ENCODE data around the gene CAMK1.
"Not testable (repeated sequence)": the region's sequence is repeated elsewhere in the genome, so short reads cannot be mapped to it uniquely, and the experiment has no call there.

CAMK1 gene

GRCh38 chr3:9792405-9793160 is 22.8 kb upstream of the CAMK1 start, which contains the start of the genes ARPC4 and TADA3:
ARPC4 (plus strand) TSS chr3:9793082; CDS start chr3:9793122, 40 bp downstream.
TADA3 (minus strand) TSS chr3:9792473; CDS start chr3:9791466, 1,007 bp downstream.
- peak; percentile 90 for DNase-seq

- DNase-seq: no peak
Measured at GRCh38 chr3:9791790-9792404, 22.1 kb upstream of the CAMK1 start.

DNA sequence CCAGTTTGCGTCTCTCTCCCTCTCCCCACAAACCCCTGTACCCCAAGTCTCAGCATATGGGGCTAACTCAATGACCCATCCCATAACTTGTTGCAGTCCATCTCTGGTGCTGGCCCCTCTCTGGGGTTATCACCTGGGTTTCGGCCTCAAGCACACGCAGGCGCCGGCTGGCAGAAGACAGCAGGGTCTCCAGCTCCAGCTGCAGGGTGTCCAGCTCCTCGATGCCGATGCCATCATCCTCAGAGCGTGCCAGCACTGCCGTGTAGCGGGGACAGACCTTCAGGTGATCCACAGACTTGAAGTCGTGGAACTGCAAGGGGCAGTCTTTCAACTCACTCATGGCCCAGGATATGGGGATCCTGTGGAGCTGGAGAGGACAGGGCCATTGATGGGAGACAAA is 21.4 kb upstream of the CAMK1 start:
- DNase-seq: no peak

- no peak for DNase-seq
Measured at GRCh38 chr3:9787714-9788113, 18.0 kb upstream of the CAMK1 start.

GRCh38 chr3:9786825-9787669 is 17.3 kb upstream of the CAMK1 start:
- no peak for DNase-seq

GRCh38 chr3:9786209-9786739 is 16.5 kb upstream of the CAMK1 start:
- DNase-seq: no peak

GRCh38 chr3:9785602-9786001 is 15.9 kb upstream of the CAMK1 start:
- DNase-seq: no peak

GRCh38 chr3:9784965-9785364 is 15.2 kb upstream of the CAMK1 start:
- no peak for DNase-seq

GRCh38 chr3:9783954-9784353 is 14.2 kb upstream of the CAMK1 start:
- DNase-seq: no peak

GRCh38 chr3:9782770-9783169 is 13.0 kb upstream of the CAMK1 start:
- no peak for DNase-seq

DNA sequence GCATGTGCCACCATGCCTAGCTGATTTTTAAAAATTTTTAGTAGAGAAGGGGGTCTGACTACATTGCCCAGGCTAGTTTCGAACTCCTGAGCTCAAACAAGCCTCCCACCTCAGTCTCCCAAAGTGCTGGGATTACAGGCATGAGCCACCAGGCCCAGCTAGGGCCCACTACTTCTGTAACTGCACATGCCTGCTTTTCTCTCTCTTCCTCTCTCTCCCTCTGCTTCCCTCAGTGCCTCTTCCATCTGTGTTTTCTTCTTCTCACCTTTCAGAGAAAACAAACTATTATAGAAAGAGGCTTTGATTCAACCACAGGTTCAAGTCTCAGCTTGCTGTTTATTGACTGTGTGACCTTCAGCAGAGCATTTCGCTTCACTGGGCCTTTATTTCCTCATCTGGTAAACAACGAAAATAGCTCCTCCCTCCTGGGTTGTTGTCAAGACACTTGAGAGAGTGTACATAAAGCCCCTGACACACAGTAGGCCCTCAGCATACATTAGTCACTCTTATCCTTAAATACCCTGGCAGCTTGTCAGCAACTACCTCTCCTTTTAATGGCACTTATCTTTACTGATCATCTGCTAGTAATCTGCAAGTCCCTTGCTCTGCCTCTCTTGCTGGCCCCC is 12.3 kb upstream of the CAMK1 start:
- DNase-seq: no peak

GRCh38 chr3:9781551-9781950 is 11.8 kb upstream of the CAMK1 start:
- DNase-seq: no peak

DNA sequence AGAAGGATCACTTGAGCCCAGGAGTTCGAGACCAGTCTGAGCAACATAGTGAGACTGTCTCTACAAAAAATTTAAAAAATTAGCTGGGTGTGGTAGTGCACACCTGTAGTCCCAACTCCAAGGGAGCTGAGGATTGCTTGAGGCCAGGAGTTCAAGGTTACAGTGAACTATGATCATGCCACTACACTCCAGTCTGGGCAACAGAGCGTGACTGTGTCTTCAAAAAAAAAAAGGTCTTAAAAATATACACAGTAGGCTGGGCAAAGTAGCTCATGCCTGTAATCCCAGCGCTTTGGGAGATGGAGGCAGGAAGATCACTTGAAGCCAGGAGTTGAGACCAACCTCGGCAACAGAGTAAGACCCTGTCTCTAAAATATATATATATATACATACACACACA is 11.2 kb upstream of the CAMK1 start:
- no peak for DNase-seq

GRCh38 chr3:9780458-9780812 is 10.7 kb upstream of the CAMK1 start:
- DNase-seq: no peak

DNA sequence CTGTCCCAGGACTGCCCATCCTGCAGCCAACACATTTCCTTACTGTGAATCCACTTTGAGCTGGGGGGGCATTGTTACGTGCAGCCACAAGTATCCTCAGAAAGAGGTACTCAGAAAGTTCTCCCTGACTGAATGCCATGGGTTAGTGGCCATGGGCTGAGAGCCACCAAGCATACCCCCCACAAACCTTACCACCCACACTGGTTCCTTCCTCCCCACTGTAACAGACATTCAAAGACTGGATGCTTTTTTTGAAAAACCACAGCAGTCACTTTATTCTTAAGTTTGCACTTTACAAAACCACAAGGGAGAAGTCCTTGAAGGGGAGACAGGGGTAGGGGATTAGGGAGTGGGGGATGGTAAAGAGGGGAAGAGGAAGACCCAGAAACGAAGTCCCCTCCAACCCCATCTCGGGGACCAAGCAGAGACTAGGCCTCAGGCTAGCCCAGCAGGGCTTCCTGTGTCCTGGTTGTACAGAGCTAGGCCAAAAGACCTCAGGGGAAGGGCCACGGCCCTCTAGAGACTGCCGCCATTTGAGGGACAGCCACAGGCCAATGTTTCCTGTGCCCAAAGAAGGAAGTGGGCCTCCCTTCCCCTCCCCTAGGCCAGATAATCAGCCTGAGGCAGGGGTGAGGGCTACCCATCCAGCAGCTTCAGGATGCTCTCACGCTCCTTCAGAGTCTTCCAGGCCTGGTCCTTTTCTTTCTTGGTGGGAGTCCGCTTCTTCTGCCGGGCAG is 10.1 kb upstream of the CAMK1 start:
- DNase-seq: peak; percentile 17

DNA sequence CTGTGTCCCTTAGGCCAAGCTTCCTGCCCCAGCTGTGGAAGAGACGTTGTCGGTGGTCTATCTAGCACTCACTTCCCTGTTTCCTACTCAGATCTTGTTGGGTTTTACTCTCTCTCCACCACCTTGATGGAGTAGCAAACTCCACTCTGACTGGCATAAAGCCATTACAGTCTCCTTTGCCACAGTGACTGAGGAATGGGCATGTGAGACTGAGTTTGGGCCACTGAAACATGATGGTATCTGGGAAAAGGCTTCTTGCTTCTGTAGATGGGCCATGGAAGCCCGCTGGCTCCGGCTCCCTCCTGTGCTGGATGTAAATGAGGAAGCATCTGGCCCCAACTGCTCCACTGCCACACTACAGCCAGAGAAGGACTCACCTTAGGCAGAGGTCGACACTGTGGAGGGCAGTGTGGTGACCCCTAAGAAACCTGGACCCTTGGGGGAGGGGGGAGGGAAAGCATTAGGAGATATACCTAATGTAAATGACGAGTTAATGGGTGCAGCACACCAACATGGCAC is 9.4 kb upstream of the CAMK1 start:
- DNase-seq: no peak

DNA sequence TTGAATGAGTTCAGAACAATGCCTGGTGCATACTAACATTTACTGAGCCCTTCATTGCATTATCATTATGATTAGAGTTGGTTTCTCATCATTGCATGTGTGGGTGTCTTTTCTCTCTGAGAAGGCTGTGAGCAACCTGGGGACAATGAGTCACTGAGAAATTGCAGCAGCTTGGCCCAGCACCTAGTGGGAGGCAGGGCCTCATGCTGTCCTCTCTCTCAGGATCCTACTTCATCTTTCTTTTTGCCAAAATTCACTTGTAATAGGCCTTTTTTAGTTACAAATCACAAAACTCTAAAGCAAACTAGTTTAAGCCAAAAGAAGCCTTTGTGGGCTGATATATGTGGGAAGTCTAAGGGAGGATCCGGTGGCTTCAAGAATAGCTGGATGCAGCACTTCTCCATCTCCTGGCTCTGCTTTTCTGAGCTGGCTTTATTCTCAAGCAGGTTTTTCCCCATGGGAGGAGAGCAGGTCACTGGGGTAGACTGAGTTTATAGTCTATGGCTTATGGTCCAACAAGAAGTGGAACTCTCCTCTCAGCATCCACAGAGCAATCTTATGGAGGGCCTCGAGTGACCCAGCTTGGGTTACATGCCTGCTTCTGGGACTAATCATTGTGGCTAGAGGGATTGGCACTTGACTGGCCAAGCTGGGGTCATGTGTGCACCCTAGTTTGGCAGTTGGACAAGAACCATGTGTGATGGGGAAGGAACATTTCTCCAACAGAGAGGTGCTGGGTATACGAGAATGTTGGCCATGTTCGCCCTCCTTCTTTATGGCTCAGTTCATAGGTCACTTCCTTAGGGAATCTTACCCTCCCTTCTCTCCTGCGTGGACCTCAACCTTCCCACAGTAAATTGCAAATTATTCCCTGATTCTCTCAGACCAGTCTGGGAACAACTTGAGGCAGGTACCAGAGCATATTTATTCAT is 8.7 kb upstream of the CAMK1 start:
- DNase-seq: peak; percentile 77

DNA sequence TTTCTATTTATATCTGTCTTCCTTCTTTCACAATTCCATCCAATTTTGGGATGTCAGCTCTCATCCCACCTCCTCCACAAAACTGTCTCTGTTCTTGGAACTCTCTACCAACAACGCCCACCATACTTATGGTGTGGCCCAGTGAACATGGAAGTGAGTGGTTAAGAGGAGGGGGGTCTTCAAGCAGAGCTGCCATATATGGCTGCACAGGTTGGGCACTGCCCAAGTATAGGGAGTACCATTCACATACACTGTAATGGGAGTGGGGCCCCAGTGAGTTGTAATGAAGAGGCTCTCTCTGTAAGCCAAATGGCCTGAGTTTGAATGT is 7.9 kb upstream of the CAMK1 start:
- DNase-seq: peak; percentile 19

DNA sequence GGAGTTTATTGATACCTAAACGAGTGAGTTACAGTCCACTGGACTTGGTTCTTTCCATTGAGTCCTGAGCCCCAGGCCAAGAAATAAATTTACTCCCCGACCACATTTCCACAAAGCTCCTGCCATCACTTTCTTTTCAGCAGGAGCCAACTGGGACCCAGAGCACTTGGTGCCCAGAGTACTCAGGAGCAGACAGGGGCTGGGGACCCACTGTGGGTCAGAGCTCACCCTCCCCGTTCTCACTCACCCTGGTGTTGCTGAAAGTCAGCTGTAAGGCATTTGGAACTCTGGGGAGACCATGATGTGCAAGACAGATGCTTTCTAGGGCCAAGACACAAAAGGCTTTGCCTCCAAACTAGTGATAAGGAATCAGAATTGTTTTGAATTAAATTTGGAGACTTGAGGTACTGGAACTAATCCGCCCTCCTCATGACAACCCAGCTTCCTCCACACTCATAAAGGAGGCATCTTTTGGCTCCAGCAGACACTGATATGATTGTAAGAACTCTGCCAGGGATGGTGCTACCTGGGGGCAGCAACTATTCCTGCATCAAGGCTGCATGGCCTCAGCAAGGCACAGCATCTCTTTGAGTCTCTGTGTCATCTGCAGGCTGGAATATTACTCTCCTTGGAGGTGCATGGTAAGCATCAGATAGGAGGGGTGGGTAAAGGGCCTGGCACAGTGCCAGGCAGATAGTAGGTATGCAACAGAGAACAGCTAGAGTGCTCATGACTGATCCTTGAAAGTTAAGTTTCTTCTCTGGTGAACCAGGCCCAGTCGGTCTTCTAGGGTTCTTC is 7.3 kb upstream of the CAMK1 start:
- DNase-seq: no peak

GRCh38 chr3:9771007-9771406 is 1.3 kb upstream of the CAMK1 start:
- not testable (repeated sequence) for DNase-seq

Data from activated naive CD4-positive, alpha-beta T cell treated with anti-CD3 and anti-CD28 coated beads, Interleukin-2, amount 50 U/mL, for 16 hours (primary cell).